GM19467 (cell line): ENCODE data around the gene GORASP2.

Source experiments
- ATAC-seq: cut with Tn5 transposase; IDR thresholded peaks from one replicate; pipeline ENCODE4 v1.9.1; 2021; ENCODE audit warnings: mild to moderate bottlenecking, moderate library complexity; ENCODE audit not compliant: unreplicated experiment

GORASP2 gene

GRCh38 chr2:170991398-170992182 is 62.5 kb downstream of the GORASP2 start:
- no peak for ATAC-seq

GRCh38 chr2:170996316-170996715 is 67.3 kb downstream of the GORASP2 start:
- ATAC-seq: no peak

GRCh38 chr2:170997893-170998597 is 69.0 kb downstream of the GORASP2 start:
- no peak for ATAC-seq

GRCh38 chr2:170999654-171000053 is 70.6 kb downstream of the GORASP2 start:
- no peak for ATAC-seq

GRCh38 chr2:171004363-171004762 is 75.3 kb downstream of the GORASP2 start:
- no peak for ATAC-seq

GRCh38 chr2:171004833-171005232 is 75.8 kb downstream of the GORASP2 start:
- no peak for ATAC-seq

- ATAC-seq: no peak
Observed at GRCh38 chr2:171008550-171009205, 79.6 kb downstream of the GORASP2 start.

- no peak for ATAC-seq
Observed at GRCh38 chr2:171009386-171009785, 80.3 kb downstream of the GORASP2 start.

GRCh38 chr2:171013851-171014250 is 84.8 kb downstream of the GORASP2 start:
- ATAC-seq: no peak

- ATAC-seq: no peak
Observed at GRCh38 chr2:171016125-171016524, 87.1 kb downstream of the GORASP2 start.
